Tongue (tissue), 2 donors: ENCODE data around the gene WDR70. TPM values are rescaled to one million over a fixed set of nuclear protein-coding genes. Genes with fewer than 3 reads are reported as not detected.
A peak's percentile ranks its signal among the peaks of the same experiment; 100 is the strongest.

Source experiments
- DNase-seq: peaks from one replicate; pipeline ENCODE4 v3.0.0-alpha.2; 2015
- total RNA-seq: library from RNA; depleted of rRNA; stranded (reverse); fragments of >200 nt; gene quantifications from one replicate; pipeline ENCODE4 v1.2.3, GENCODE V29; 2014

The WDR70 gene
- total RNA-seq, 1 donor from 2014 or later, result 48.6 TPM

DNA sequence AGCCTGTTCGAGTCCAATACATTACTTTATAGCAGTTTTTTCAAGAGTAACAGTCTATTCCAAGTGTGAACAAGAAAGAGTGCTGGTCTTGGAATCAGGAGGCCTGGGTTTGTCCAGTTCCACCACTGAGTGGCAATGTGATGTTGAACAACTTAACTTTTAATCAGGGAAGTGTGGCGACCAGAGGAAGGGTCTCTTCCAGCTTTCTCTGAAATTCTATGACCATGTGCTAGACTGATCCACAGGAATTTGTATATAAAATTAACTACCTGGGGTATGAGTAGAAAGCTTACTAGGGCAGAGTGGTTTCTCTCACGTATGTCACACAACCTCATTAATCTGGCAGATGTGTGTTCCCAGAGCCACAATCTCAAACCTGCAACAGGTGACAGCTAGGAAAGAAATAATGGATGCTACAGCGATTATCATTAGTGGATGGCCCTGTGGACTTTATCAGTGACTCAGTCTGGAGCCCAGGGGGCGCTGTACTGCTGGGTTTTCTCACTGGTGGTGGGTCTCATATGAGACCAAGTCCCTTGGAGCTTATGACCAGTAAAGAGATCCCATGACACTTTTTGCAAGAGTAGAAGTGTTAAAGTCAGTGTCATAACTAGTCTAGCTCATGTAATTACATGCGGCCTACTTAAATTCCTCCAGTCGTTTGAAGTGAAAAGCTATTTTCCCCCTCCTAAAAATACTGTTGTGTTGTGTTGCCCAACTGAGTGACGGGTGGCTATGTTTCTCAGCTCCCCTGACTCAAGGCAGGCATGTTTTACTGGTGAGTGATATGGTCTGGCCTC, 344.2 kb downstream of the WDR70 start:
- DNase-seq, result no peak

DNA sequence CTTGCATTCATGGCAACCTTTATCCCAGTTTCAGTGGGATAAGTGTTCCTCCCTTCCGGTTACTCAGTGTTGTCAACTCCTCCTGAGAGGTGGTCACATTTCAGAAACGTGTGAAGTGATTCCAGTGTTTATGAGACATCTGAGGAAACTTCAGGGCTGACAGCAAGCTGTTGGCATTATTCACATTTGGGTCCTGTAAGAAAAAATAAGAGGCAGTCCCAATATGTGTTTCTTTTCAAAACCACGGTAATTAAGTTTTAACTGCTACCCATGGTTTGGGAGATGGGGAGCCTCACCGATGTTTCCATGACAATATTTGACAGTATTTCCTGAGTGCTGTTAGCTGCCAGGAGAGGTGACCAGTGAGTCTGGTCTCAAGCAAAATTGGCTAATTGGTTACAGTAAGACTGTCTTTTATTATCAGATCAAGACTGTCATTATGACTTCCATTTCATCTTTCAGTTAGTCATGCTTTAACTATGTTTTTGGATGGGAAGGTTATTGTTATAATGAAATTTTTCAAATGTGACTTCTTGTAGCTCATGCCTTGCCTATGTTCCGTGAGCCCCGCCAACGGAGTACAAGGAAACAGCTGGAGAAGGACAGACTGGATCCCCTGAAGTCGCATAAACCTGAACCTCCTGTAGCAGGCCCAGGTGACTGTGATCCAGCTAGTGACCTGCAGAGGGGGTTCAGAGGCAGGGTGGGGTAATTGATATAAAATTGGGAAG, 345.4 kb downstream of the WDR70 start:
- no peak for DNase-seq

DNA sequence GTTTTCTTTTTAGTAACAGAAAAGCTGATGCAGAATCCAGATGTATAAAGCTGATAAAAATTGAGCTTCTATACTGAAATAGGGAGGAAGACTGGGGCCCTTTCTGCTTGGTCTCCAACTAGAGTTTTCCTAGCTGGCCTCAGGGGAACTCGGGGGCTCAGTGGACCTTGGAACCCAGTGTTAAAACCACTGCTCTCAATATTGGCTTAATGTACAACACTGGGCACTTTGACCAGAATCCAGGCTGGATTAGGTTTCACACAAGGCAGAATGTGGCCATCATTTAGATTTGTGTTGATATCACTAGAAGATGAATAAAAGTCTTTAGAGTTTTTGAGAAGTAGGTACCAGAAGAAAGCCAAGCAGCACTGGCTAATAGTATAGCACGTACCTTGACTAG, 346.1 kb downstream of the WDR70 start:
- DNase-seq, result no peak

DNA sequence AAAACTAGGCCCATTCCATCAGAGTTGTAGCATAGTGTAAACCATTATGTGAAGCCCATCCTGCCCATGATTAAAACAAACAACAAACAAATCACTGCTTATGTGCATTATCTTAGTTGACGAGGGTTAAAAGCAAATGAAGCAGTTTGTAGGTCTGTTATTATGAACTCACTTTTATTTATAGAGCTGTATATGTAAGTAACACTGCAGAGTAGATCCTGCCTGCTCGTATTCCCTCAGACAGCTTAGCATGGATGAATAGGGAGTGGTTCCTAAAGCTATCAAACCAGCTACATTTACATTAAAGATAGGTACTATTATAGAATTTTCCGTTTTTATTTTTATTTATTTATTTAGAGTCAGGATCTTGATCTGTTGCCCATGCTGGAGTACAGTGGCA, 348.1 kb downstream of the WDR70 start:
- no peak for DNase-seq

DNA sequence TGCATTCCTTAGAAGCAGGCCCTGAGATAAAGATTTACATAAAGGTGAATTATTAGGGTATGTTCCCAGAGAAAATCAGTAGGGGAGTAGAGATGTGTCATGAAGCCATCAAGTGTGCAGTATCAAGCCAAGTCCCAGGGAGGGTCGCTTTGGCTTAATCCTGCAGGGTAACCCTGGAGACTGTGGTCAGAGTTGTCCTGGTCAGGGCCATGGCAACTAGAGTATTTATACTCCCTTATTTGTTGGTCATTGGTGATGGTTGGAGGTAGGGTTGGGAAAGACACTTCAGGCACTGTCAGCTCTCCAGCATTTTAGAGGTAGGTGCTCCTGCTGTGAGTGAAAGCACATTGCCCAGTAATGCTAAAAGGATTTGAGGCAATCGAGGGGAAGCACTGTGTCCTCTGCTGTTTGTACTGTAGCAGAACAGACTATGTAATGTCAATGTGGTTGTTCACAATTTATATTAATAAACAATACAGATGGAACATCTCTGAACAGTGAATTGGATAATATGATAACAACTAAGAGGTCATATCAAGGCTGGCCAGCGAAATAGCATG, 351.9 kb downstream of the WDR70 start:
- no peak for DNase-seq

DNA sequence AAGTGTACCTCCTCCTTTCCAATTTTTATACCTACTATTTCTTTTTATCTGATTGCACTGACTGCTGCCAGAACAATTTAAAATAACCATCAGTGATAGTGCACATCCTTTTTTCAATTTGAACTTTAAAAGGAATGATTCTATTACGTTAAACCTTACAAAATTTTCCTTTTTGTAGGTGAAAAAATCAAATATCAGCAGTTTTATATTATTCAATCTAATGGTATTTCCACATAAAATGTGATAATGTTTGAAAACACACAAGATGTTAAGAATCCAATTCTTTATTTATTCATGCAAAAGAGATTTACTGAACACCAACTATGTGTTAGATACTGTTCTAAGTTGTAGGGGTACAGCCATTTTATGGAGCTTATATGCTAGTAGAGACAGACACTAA, 355.0 kb downstream of the WDR70 start:
- no peak for DNase-seq

DNA sequence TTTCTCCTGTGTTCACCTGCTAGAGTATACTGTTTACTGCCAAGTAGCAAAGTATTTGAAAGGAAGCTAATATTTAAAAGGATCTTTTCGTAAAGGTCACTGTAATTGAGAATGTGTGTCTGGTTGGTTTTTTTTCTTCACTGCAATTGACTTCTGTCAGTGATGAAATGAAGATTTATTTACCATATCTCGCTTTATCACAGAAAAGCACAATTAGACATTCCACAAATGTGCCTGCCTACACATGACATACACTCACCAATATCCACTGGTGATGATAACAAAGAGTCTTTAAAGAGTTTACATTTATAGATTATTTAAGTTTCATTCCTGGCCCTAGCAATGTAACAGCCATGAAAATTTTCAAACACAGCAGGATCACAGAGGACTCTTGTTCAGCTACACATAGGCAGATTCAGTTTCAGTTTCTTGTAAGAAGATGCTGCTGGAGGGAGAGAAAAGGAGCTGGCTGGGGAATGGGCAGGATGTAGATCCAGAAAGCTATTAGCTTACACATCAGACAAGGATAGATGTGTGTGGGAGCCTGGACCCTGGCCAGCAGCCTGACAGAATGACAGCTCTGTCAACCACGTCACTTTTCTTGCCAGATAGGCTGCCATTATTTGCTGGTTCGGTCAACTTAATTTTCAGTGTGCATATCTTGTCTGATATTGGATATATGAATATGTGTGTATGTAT, 356.7 kb downstream of the WDR70 start:
- peak; percentile 64 for DNase-seq

DNA sequence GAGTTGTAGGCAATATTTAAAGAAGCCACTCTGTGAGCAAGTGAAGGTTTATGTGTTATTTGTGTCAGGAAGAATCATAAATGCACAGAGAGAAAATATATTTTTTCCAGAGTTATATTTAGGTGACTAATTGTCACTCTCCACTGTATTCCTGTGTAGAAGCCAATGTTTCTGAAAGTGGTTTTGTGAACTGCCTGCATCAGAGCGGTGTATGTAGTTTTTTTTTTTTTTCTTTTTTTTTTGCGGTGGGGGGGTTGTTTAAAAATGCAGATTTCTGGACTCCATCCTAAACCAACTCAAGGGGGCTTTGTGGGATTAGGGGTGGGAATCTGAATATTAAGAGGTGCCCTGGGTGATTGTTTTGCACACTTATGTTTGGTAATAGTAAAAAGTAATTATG, 357.3 kb downstream of the WDR70 start:
- no peak for DNase-seq

DNA sequence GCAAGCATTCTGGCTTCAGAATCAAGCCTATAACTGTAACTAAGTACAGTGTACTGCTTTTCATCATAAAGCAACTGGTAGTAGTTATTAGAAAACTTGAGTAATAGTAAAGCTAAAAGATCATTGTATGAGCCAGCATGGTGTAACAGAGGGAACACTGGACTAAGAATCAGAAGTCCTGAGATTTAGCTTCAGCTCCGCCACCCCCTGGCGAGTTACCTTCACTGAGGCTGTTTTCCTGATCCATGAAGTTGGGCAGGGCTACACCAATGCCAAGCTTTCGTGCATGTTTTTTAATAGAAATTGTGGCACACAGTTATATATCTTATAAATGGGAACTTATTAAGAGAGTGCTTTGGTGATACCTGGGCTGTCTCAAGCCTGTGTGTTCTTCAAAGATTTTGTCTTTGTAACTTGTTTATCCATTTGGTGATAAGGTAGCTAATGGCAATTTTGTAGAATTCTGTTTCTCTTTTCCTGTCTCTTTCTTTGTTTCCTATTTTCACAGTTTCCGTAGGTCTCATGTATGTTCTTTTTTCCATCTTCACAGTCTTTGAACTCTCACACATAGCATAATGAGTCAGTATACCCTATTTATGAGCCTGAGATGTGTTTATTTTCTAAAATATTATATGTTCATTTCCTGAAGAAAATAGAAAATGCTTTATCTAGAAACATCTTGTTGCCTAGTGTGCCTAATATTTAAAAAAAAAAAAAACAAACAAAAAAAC, 358.4 kb downstream of the WDR70 start:
- no peak for DNase-seq

DNA sequence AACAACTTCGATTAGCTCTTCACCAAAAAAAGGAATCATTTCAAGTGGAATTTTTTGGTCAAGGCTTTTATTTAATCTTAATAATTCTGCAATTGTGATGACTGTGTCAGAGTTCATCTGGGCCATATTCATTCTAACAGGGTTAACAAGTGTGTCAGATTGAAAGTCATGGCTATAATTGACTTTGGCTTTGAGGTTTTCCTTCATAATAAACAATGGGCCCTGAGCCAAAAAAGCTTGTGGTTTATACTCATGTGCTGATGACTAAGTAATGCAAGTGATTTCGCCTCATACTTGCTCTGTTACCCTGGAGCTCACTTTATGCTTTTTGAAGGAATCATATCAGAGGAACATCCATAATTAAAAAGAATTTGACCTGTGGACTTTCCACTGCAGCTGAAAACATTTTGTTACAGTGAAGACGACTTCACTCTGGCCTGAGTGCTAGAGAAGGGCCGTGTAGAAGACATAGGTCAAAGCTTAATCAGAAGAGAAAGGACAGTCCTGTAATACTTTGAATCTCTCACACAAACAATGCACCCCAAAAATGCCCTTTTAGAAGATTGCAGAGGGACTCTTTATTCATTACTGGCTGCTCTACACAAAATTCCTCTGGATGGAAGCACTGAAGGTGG, 359.1 kb downstream of the WDR70 start:
- peak; percentile 64 for DNase-seq

DNA sequence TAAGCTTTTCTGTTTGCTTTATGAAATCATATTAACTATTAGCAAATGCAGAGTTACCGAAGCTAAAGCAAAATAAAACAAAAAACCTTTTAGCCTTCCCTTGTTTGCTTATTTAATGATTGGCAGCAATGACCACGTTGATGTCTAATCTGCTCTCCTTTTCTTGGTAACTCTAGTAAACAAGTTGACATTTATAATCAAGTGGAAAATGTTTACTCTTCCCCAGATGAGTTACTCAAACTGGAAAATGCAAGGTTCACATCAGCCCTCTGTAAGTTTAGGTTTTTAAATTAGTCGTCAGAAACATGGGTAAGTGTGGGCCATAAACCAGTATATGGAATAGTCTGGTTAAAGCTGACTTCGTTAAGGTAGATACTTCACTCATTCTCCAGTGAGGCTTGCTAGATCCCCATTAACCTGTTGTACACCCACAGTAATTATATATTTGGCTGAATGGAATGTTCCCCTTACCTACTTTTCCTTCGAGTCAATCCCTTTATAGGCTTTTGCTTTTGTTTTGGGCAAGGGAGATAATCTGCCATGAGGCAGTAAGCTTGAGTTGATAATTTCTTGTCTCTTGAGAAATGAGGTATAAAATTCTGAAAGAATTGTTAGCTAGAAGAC, 359.9 kb downstream of the WDR70 start:
- DNase-seq, result no peak

DNA sequence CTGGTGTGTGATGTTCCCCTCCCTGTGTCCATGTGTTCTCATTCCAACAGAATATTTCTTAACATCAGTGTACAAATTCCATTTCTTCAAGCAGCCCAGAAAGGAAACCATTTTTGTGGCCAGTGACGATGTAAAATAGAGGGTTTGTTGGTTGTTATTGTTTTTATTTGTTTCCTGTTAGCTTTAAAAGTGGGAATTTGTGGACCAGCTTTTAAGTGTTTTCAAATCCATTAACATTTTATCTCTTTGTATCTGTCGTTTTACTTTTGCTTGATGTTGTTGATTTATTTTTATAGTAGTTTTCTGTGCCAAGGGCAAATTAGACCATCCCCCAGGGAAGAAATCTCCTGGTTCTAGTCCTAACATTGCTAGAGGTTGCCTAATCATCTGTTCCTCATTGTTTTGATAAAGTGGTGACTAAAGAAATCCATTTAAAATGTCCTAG, 360.7 kb downstream of the WDR70 start:
- no peak for DNase-seq

DNA sequence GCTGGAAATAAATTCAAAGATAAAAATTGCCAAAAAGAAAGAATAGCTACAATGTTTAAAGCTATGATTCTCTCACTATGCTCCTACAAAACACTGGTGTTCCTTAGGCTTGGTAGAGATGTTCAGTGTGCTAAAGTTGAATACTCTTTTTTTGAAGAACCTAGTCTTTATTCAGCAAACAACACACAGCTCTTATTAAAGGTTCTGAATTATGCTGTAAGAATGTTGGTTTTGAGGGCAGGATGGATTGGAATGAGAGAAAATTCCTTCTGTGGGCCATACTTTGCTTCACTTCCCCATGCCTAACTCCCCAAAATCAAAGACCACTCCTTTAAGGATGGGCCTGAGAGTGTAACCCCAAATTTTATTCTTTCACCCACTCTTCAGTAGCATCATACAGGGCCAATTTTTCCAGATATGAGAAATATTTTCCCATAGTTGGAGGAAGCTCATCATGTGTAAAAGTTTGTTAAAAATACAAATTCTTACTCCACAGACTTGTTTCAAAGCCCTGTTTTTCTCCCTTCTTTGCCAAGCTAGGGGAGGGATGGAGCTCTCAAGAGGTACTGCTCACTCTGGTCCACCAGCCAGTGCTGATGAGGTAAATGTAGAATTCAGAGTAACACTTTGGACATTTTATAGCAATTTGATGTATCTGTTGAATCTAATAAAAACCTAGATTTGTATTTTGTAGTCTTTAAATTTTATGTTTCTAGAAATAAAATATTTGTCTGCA, 361.4 kb downstream of the WDR70 start:
- DNase-seq, result no peak

DNA sequence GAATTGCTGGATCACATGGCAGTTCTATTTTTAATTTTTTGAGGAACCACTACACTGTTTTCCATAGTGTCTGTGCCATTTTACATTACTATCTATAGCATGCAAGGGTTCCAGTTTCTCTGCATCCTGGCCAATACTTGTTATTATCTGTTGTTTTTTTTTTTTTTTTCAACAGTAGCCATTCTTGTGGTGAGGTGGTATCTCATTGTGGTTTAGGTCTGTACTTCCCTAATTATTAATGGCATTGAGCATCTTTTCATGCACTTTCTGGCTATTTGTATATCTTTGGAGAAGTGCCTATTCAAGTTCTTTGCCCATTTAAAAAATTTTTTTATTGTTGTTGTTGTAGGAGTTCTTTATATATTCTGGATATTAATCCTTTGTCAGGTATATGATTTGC, 363.0 kb downstream of the WDR70 start:
- no peak for DNase-seq

DNA sequence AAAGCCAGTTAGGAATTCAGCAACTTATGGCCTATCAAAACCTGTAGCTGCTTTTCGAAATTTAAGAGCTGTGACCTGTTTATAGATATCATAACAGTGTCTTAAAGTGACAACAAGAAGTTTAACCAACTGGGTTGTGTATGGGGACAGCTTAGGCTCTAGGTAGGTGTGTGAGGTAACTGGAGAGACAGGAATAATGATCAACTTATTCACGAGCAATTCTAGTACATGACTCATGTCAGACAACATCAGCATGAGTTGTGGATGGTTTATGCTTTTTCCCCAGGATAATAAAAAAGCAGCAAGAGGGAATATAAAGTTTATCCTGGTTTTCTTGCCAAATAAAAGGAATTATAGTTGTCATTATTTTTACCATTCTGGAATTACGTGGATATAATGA, 372.1 kb downstream of the WDR70 start:
- DNase-seq, result no peak

DNA sequence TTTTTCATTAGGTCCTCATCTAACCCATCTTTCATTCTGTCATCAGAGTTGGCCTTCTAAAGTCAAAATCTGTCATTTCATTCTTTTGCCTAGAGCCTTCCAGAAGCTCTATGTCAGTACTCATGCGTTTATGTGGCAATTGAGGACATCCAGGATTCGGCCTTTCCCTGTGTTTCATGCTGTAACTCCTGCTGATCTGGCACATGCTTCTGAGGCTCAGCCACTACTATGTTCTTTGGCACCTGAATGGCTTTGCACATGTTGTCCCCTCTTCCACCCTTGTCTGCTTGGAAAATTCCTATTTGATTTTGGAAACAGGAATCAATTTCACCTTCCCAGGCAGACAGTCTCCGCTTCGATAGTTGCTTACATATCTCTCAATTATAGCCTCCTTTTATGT, 375.9 kb downstream of the WDR70 start:
- no peak for DNase-seq

DNA sequence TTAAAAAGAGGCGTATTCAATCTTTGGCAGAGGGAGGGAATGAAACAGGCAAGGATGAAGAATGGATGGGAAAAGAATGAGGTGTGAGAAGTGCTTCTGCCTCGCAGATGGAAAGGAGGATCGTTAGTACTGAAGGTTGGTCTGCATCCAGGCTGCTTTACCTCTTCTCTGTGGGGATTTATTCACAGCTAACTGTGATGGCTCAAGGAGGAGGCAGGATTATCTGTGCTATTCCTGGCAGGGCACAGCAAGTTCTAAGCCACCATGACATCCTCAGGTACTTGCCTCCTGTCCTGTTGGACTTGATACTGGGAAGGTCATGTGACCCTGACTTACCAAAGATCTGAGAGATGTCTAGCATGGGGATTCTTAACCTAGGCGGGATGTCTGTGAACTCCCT, 376.5 kb downstream of the WDR70 start:
- no peak for DNase-seq

DNA sequence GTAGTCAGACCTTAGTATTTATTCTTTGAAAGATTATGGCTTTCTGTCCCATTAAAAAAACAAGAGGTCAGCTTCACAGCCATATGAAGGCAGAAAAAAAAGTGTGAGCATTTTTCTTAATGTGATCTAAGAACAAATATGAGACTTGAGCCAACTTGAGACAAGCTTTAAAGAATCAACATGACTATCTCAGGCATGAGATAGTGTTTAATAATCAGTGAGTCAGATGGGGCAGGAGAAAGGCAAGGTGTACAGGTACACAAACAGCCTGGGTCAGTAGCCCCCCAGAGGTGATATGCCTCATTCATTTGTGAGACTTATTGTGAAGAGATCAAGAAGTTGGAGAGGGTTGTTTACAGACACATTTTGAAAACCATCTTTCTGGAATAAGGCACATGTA, 377.1 kb downstream of the WDR70 start:
- no peak for DNase-seq

DNA sequence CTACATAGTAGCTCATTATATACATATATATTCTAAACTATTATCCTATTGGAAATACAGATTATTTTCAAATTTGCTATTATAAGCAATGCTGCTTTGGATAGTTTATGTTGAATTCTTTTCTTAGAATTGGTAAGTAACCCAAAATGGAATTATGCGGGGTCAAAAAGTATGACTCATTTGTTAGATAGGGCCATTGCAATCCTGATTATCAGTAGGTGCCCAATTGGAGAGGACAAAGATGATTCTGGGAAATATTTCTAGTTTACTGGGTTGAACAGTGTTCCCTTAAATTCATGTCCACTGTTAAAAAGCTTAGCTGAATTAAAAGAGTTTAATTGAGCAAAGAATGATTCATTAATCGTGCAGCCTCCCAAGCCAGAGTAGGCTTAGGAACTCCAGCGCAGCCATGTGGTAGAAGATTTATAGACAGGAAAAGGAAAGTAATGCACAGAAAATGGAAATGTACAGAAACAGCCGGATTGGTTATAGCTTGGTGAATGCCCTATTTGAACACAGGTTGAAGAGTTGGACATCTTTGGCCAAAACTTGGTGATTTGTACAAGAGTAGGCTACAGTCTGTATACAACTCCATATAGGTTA, 379.0 kb downstream of the WDR70 start:
- no peak for DNase-seq

DNA sequence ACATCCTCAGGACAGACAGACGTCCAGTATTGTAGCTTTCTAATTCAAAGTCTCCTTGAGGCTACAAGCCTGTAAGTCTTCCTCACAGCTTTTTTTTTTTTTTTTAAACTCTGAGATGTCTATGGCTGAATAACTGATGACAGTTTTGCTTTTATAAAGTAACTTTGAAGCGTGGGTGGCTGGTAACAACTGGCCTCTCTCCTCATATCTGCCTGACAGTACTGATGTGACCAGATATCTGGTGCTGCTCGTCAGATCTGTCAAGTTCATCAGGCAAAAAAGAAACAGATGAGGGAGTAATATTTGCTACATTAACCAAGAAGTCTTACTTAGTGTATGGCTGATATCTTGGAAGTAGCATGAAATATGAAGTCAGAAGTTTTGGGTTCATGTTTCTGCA, 388.1 kb downstream of the WDR70 start:
- no peak for DNase-seq
